NCI-H1048 (cell line): ENCODE data around the gene FAM83D.

Source experiments
- DNase-seq: peaks from one replicate; lab custom pipeline; 2025; lab: John Stamatoyannopoulos, UW

FAM83D gene, protein sequence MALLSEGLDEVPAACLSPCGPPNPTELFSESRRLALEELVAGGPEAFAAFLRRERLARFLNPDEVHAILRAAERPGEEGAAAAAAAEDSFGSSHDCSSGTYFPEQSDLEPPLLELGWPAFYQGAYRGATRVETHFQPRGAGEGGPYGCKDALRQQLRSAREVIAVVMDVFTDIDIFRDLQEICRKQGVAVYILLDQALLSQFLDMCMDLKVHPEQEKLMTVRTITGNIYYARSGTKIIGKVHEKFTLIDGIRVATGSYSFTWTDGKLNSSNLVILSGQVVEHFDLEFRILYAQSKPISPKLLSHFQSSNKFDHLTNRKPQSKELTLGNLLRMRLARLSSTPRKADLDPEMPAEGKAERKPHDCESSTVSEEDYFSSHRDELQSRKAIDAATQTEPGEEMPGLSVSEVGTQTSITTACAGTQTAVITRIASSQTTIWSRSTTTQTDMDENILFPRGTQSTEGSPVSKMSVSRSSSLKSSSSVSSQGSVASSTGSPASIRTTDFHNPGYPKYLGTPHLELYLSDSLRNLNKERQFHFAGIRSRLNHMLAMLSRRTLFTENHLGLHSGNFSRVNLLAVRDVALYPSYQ

DNA sequence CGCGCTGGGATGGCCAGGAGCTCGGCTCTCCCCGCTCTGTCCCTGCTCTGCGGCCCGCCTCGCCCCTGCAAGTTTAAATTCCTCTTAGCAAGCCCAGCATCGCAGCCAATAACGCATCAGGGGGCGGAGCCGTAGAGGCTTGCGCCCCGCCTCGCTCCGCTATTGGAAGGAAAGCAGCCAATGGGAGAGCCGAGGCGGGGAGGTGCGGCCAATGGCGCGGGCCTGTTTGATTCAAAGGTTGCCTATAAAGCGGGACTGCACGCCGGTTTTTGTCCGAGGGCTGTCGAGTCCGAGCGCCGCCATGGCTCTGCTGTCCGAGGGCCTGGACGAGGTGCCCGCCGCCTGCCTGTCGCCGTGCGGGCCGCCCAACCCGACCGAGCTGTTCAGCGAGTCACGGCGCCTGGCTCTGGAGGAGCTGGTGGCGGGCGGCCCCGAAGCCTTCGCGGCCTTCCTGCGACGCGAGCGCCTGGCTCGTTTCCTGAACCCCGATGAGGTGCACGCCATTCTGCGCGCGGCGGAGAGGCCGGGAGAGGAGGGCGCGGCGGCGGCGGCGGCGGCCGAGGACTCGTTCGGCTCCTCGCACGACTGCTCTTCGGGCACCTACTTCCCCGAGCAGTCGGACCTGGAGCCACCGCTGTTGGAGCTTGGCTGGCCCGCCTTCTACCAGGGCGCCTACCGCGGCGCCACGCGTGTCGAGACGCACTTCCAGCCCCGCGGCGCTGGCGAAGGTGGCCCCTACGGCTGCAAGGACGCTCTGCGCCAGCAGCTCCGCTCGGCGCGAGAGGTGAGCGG, at the start of gene FAM83D:
Gene FAM83D (plus strand): TSS at position 276 of the 792 bp plus-strand sequence. CDS start 26 bp downstream, at position 302.
- DNase-seq = peak; percentile 97

DNA sequence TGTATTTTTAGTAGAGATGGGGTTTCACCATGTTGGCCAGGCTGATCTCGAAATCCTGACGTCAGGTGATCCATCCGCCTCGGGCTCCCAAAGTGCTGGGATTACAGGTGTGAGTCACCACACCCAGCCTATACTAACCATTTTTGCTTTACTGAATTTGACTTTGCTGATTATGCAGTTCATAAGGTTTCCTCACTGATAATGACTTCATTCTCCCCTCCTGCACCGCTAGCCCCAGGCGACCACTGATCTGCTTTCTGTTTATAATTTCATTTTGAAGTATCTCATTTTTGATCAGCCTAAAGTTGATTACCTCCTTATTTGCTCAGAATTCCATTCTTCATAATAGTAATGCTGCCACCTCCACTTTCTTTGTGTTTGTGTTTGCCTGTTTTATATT, 48.7 kb upstream of the FAM83D start:
- DNase-seq = no peak

DNA sequence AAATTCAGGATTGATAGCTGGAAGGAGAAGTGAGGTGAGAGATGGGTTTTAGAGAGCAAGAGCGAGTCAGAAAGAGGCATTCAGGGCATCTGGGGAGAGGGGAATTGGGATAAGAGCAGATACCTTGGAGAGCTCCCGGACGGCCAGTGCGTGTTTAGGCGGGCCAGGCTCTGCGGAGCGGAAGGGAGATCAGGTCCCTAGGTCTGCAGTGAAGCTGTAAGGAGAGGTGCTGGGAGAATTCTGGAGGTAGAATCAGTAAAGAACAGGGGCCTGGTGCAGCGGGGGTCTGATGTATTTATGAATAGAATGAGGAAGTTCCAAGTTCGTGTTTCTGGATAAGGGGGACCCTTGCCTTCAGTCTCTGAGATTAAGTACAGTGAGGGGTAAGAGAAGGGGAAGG, 47.4 kb upstream of the FAM83D start:
- DNase-seq = no peak

DNA sequence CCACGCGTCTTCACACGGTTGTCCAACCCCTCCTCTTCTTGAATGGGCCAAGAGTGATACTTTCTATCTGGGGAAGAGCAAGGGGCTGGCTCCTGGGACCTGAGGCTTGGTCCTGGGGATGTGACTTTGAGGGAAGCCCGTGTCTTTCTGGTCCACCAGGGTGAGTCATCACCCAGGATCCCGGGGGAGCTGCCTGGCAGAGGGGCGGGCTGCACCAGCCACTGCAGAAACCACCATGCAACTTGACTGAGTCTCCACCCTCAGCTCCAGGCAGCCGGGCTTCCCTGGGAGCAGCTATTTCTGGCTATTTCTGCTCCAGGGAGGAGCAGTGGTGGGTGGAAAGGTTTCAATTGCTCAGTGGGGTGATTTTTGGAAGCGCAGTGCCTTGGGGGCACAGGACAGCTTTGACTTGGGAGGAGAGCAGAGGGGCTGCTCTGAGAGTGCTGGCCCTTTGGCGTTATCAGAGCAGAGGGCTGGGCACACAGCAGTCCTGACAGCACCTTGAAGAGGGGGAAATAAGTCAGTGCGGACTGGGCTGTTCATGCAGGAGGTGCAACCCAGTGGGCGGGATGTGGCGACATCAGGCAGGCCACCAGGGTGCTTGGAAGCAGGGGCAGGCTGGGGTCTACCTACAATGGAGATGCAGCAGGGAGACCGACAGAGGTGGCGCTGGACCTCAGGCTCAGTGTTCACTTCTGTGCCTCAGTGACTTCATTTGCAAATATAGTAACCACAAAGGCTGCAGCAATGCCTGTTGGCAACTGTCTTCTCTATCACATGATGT, 45.1 kb upstream of the FAM83D start:
- no peak for DNase-seq

DNA sequence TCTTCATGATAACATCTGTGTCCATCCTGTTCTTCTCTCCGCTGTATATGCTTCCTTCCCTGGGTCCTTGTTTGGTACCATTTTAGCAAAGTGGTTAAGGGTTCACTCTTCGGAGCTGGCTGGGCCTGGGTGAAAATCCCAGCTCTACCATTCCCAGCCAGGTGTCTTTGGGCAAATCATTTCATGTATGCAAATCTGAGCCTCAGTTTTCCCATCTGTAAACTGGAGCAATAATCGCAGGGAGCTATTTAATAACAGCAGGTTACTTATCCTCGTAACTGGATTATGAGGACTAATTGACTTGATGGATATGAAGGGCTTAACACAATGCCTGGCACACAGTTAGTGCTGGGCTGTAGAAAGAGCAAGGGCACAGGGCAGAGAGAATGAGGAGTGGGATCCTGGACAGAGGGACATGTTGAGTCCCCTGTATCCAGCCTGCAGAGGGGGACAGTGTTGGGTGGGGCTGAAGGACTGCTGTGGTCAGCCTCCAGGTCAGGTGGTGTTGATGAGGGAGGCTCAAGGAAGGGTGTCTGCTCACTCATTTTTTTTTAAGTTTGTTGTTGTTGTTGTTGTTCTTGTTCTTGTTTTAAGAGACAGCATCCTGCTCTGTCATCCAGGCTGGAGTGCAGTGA, 44.3 kb upstream of the FAM83D start:
- no peak for DNase-seq

DNA sequence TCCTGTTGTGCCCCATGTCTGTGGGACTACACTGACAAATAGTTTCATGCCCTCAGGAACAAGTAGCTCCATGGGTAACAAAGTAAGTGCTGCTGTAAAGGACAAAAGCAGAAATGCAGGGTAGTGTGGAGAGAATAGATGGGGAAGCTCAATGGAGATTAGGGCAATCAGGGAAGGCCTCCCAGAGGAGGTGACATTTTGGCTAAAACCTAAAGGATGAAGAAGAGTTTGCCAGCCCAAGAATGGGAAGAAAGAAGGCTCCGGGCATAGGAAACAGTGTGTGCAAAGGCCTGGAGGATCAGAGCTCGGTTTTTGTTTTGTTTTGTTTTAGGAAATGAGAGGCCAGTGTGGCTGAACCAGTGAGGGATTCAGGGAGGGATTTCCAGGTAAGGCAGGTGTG, 43.6 kb upstream of the FAM83D start:
- no peak for DNase-seq

DNA sequence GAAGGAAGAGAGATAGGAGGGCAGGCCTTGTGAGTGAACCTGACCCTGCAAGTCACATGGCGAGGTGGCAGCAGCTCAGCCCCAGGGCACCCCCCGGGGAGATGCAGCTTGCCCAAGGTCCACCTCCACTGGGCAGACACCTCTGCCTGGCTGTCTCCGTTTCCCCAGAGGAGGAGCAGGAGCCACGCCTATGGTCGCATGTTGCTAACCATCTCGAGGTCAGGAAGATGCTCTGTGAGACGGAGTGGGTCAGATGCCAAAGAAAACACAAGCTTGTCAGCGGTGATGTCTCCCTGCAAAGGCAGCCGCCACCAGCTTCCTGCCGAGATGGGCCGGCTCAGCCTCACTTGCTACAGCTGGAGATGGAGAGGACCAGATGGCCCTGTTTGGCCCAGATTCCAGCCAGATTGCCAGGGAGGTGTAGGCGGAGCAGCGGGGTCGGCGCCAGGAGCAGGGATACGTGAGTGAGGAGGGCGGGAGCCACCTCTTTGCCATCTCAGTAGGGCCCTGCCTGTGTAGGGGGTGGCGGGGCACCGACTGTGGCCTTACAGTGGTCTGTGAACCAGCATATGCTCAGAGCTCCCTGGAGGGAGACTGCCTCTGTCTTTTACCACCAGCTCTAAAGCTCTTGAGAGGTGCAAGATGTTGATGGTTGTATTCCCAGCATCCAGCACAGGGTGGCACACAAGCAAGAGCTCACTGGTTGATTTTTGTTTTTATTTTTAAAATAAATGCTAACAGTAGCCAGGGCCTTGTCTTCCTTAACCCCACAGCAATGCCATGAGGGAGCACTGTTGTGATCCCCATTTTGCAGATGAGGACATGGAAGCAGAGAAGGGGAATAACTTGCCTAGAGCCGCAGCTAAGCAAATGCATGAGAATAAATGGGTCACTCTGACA, 42.9 kb upstream of the FAM83D start:
- DNase-seq = no peak

DNA sequence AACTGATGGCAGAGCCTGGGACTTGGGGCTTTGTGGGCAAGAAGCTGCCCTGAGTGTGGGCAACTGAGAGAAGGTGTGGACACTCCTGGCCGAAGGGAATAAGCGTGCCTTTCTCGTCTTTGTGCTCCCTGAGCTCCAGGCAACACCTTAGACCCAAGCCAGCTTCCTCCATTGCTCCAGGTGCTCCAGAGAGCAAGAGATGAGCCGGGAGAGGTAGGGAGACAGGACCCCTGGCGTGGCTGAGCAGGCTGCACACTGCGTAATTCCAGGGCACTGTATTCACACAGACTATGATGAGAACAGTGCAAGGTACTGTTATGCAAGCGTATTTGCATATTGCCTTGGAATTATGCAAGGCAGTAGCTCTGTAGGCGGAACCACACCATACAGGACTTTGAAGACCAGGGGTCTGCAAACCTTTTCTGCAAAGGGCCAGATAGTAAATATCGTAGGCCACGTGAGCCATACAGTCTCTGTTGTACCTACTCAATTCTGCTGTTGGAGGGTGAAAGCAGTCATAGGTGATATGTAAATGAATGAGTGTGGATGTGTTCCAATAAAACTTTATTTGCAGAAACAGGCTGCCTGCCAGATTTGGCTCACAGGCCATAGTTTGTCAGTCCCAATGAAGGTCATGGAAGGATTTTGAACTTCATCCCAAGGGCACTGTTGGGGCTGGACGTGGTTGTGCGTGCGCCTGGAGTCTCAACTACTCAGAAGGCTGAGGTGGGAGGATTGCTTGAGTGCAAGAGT, 42.1 kb upstream of the FAM83D start:
- DNase-seq = no peak

DNA sequence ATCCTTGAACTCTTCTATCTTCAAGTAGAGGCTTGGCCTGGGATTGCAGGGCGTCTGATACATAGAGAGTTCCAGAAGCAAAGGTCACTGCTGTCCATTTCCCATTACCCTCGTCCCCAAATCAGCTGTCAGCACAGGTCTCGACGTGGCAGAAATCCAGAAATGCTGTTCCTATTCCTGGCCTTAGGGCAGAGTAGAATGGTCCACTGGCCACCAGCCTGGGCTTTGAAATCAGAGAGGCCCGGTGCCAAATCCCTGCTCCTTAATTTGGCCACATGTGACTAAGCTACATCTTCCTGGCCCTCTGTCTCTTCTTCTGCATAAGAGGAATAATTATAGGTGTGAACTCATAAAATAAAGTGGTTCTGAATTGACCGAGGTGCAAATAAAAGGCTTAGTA, 40.9 kb upstream of the FAM83D start:
- DNase-seq = no peak

DNA sequence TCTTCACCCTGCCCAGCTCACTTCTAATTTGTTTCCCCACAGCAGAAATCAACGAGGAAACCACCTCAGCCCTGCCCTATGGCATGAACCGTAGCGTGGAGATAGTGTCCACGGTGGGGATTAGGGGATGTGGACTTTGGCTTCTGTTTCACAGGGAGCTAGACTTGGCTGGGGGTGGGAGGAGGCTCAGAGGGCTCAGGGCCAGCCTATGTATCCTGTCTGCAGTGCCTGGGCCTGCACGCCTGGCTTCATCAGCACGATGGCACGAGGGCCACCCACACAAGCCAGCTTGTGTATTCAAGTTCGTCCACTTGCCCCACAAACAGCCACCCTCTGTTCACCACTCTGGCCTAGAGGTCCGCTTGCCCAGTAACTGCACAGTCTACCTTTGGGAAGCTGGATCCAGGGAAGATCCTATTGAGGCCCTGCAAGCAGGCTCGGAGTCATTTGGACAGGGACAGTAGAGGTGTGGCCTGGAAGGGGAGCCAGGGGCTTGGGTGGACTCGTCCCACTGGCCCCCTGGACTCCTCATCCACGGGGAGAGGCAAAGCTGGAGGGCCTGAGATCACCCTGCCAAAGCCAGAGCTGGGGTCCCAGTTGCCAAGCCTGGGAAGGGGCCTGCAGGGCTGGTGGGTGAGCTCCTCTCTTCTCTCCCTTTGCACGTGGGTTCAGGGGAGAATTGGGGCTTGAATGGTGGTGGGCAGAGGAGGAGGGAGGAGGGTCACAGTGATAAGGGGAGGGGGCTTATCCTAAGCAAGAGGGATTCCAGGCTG, 38.0 kb upstream of the FAM83D start:
- DNase-seq = no peak

DNA sequence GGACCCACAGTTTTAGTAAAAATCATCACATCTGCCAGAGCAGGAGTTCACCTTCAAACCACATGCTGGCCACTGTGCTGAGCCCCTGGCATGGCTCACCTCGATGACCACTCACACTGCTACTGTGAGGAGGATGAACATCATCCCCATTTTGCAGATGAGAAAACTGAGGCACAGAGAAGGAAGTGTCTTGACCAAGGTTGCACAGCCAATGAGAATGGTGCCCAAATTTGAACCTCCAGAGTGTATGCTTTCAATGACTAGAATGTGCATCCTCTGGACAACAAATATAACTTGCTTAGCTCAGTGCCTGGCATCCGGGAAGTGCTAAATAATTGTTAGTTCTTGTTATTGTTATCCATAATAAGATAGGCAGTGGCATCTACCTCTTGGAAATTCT, 37.2 kb upstream of the FAM83D start:
- no peak for DNase-seq

DNA sequence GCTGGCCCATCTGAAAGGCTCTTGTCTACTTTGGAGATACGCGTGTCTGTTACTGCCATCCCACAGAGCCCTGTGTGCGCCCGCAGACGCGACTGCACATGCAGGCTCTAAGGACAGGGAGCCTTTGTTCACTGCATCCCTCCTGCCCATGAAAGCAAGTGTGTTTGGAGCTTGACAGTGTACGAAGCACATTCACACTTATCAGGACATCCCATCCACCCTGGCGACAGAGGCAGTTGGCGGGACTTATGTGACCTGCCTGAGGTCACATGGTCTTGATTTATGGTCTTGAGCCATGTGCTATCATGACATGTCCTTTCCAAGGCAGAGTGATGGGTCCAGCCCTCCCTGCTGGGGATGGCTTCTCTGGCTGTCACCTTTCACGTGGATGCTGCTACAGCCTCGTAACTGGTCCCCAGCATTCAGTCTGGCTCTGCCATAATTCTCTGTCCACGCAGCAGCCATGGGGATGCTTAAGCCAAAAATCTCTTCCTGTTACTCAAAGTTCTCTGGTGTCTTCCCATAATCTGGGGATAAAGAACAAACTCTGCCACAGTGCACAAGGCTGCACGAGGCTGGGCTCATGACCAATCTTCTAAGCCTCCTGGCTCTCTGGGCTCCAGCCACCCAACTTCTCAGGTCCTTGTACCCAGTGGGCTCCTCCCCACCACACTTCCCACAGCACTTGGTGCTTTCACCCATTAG, 36.3 kb upstream of the FAM83D start:
- DNase-seq = no peak

DNA sequence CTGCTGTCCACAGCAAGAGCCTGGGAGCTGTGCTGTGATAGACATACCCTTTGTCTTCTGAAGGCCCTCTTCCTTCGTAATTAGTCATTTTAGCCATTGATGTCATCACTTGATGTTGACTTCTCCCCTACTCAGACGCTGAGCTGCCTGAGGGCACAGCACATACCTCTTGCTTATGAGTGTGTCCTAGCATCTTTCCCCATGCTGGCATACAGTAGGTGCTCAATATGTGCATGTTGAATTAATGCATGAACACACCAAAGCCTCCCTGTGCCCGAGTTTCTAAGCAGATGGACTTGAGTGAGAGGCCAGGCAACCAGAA, 35.8 kb upstream of the FAM83D start:
- DNase-seq = no peak

DNA sequence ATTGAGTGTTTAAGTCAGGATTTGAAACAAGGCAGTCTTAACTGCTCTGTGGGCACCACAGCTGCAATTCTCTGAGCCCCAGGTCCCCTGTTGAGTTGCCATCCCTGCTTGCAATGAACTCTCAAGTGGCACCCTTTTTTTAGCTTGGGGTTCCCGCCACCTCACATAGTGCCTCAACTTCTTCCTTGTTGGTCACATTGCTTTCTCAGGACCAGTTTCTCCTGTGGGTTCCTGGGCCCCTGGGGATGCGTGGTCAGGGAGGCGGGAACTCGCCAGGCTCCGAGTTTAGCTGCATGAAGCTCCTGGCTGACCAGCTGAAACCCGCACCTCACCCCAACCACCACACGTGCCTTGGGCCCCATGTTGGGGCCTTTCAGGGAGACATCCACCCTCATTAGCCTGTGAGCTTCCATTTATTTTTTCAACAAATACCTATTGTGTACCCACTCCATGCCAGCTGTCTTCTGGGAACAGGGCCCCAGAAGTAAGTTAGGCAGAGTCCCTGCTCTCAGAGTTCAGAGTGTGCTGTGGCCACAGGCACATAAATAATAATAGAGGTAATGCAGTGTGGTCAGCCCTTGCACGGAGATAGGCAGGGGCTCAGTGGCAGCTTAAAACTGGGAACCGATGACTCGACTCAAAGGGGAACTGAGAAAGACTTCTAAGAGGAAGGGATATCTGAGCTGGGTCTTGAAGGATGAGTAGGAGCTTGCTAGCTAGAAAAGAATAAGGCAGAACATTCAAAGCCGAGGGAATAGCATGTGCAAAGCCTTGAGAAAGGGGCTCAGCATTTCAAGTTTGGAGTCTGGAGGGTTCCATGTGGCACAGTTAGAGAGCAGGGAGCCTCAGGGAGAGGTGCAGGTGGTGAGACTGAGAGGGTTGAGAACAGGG, 33.9 kb upstream of the FAM83D start:
- DNase-seq = no peak

DNA sequence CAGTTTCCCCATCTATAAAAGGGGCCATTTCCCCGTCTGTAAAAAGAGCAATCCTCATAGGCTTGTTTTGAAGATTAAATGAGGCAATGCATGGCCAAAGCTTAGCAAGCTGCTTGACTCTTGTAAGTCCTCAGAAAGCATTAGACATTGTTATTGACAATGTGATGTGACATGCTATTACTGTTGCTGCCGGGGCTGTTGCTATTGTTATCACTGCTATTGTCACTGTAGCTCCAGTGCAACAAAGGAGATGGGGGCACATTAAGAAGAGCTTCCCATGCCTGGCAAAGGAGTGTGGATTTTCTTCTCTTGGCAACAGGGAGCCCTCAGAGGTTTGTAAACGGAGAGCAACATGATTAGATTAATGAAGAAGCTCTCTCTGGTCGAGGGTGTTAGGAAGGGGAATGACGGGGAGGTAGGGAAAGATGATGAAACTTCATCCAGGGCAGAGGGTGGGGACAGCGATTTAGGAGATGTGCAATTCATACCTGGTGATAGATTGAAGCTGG, 33.1 kb upstream of the FAM83D start:
- DNase-seq = no peak

DNA sequence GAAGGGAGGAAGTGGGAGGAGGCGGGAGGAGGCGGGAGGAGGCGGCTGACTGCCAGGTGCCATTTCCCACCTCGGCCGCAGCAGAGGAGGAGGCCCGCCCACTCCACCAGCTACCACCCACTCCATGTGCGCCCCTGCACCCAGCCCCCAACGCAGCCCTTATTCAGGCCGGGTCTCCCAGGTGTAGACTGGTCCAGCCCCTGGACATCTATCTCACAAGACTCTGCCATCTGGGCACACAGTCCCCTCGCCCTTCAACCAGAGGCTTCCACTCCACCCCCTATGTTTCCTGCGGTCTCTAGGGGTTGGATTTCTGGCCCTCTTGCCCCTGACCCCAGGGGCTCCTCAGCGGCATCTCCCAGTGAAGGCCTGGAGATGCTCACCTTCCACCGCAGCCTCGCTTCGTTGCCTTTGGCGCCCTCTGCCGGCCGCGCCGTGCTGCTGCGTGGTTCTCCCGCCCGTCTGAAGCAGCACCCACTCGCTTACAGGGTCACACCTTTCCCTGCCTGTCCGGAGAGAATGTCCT, 32.6 kb upstream of the FAM83D start:
- peak; percentile 15 for DNase-seq
